SK-N-SH (cell line): ENCODE results near the gene RPP21. TPM values are rescaled to one million over a fixed set of nuclear protein-coding genes. Genes with fewer than 3 reads are reported as not detected.
A peak's percentile ranks its signal among the peaks of the same experiment; 100 is the strongest.

ENCODE experiments used
- CTCF ChIA-PET: fragments of 300-600, 350-600 bp; formaldehyde crosslinking; extraction: SDS; loops from one replicate; lab custom pipeline; 2021; lab: Yijun Ruan, JAX
- POLR2A ChIA-PET: fragments of 350-600 bp; sonication (Branson Sonifier 250); formaldehyde crosslinking; extraction: SDS; loops from one replicate; lab custom pipeline; 2020; ENCODE audit warnings: antibody characterized with exemption, inconsistent platforms; lab: Yijun Ruan, JAX
- DNase-seq: peaks from one replicate; pipeline ENCODE4 v3.0.0; 2012
- H2AFZ ChIP-seq: fragments of 200-600 bp; sonication (generic); 2 replicates; pipeline ENCODE4 v1.8.1; 2016; ENCODE audit warnings: antibody characterized with exemption, mild to moderate bottlenecking, low read depth
- H3F3A ChIP-seq: fragments of 200-600 bp; sonication (generic); replicated peaks from 2 replicates; pipeline ENCODE3; 2016; ENCODE audit warnings: antibody characterized with exemption, mild to moderate bottlenecking; ENCODE audit not compliant: insufficient read depth
- H3K27ac ChIP-seq, 2 experiments: fragments of 200-500 bp in 1 of 2; fragments of 200-600 bp in 1 of 2; sonication (Bioruptor generic) in 1 of 2; sonication (generic), shearing (Covaris generic) in 1 of 2; 2 replicates each; pipeline versions ENCODE4 v1.5.1 to v1.6.1; 2014 to 2016; ENCODE audit warnings: low read depth in 2 of 2, inconsistent platforms in 1 of 2, low read length in 1 of 2, mild to moderate bottlenecking in 1 of 2, mixed read lengths in 1 of 2
- H3K27me3 ChIP-seq: fragments of 200-600 bp; sonication (generic), shearing (Covaris generic); 2 replicates; pipeline ENCODE4 v1.6.1; 2016; ENCODE audit warnings: mixed run types; ENCODE audit not compliant: insufficient read depth
- H3K36me3 ChIP-seq, 2 experiments: fragments of 200-500 bp in 1 of 2; fragments of 200-600 bp in 1 of 2; sonication (Bioruptor generic) in 1 of 2; sonication (generic) in 1 of 2; replicated peaks in 1 of 2; 2 replicates each; pipeline versions ENCODE3 to v1.5.1; 2014 to 2016; ENCODE audit warnings: low read length in 1 of 2, mild to moderate bottlenecking in 1 of 2; ENCODE audit not compliant: insufficient read depth in 2 of 2, control insufficient read depth in 1 of 2
- H3K4me1 ChIP-seq, 2 experiments: fragments of 200-500 bp in 1 of 2; fragments of 200-600 bp in 1 of 2; sonication (Bioruptor generic) in 1 of 2; sonication (generic), shearing (Covaris generic) in 1 of 2; 2 replicates each; pipeline versions ENCODE4 v1.5.1 to v1.6.1; 2014 to 2016; ENCODE audit warnings: low read depth in 1 of 2, low read length in 1 of 2, mixed run types in 1 of 2; ENCODE audit not compliant: insufficient read depth in 2 of 2, control insufficient read depth in 1 of 2
- H3K4me2 ChIP-seq: fragments of 200-600 bp; sonication (generic), shearing (Covaris generic); 2 replicates; pipeline ENCODE4 v1.6.1; 2017; ENCODE audit warnings: mixed run types
- H3K4me3 ChIP-seq, 2 experiments: fragments of 200-500 bp in 1 of 2; fragments of 200-600 bp in 1 of 2; sonication (Bioruptor generic) in 1 of 2; sonication (generic), shearing (Covaris generic) in 1 of 2; 2 replicates each; pipeline versions ENCODE4 v1.5.1 to v1.8.1; 2014 to 2016; ENCODE audit warnings: low read depth in 2 of 2, inconsistent platforms in 1 of 2, low read length in 1 of 2, mild to moderate bottlenecking in 1 of 2, mixed read lengths in 1 of 2, moderate library complexity in 1 of 2
- H3K79me2 ChIP-seq: fragments of 200-600 bp; sonication (generic); 2 replicates; pipeline ENCODE4 v1.8.1; 2017; ENCODE audit warnings: mild to moderate bottlenecking; ENCODE audit not compliant: insufficient read depth
- H3K9ac ChIP-seq: fragments of 200-600 bp; sonication (generic); 2 replicates; pipeline ENCODE4 v1.6.1; 2017; ENCODE audit warnings: mixed run types
- H3K9me2 ChIP-seq: fragments of 200-600 bp; sonication (generic); 2 replicates; pipeline ENCODE4 v1.6.1; 2017; ENCODE audit warnings: mixed run types
- H3K9me3 ChIP-seq: fragments of 200-600 bp; sonication (generic); 2 replicates; pipeline ENCODE4 v1.6.1; 2017; ENCODE audit warnings: mixed run types, mild to moderate bottlenecking, moderate library complexity
- H4K20me1 ChIP-seq: fragments of 200-600 bp; sonication (generic); 2 replicates; pipeline ENCODE4 v1.6.1; 2017; ENCODE audit warnings: mild to moderate bottlenecking, mixed run types; ENCODE audit not compliant: insufficient read depth
- CHD2 ChIP-seq: fragments of 150-350 bp; IDR thresholded peaks from 2 replicates; pipeline ENCODE4 v1.6.1; 2018; ENCODE audit warnings: low read length; ENCODE audit not compliant: partially characterized antibody
- EP300 ChIP-seq, 2 experiments: IDR thresholded peaks; 2 replicates each; pipeline versions ENCODE4 v1.4.0 to v1.6.1; 2012; ENCODE audit warnings: borderline replicate concordance in 1 of 2, low read depth in 1 of 2, low read length in 1 of 2
- JUND ChIP-seq: IDR thresholded peaks from 2 replicates; pipeline ENCODE4 v1.4.0; 2012
- NRF1 ChIP-seq: IDR thresholded peaks from 2 replicates; pipeline ENCODE4 v1.6.1; 2012; ENCODE audit warnings: low read depth, mild to moderate bottlenecking, low read length
- POLR2AphosphoS5 ChIP-seq: IDR thresholded peaks from 2 replicates; pipeline ENCODE4 v1.6.1; 2012; ENCODE audit warnings: low read depth, low read length
- RCOR1 ChIP-seq: fragments of 150-350 bp; IDR thresholded peaks from 2 replicates; pipeline ENCODE4 v1.6.1; 2017; ENCODE audit warnings: antibody characterized with exemption, low read length
- RXRA ChIP-seq: IDR thresholded peaks from 2 replicates; pipeline ENCODE4 v1.4.0; 2012; ENCODE audit warnings: low read depth, mild to moderate bottlenecking, borderline replicate concordance
- SMC3 ChIP-seq: IDR thresholded peaks from 2 replicates; pipeline ENCODE4 v1.6.1; 2012; ENCODE audit warnings: low read depth, low read length, improper control_type of control experiment
- TAF1 ChIP-seq: IDR thresholded peaks from 2 replicates; pipeline ENCODE4 v1.6.1; 2012; ENCODE audit warnings: low read depth, mild to moderate bottlenecking, low read length, moderate library complexity, borderline replicate concordance
- TCF12 ChIP-seq: IDR thresholded peaks from 2 replicates; pipeline ENCODE4 v1.4.0; 2012
- TEAD4 ChIP-seq: IDR thresholded peaks from 2 replicates; pipeline ENCODE4 v1.4.0; 2012; ENCODE audit warnings: mild to moderate bottlenecking, borderline replicate concordance; ENCODE audit not compliant: insufficient read depth
- USF1 ChIP-seq: IDR thresholded peaks from 2 replicates; pipeline ENCODE4 v1.4.0; 2012; ENCODE audit warnings: low read depth, borderline replicate concordance
- WGBS: methylation state at CpG from one replicate; pipeline ENCODE4 v1.1.6; 2017; ENCODE audit warnings: low lambda C conversion rate; 5-methylcytosine and 5-hydroxymethylcytosine counted together
- polyA plus RNA-seq, 3 experiments: library from polyadenylated mRNA; depleted of rRNA; stranded (reverse); fragments of >200 nt; gene quantifications; 2 replicates each; pipeline ENCODE4 v1.2.3, GENCODE V29; 2012
- TF ChIP-seq, protein P1 (sequence below): fragments of 150-350 bp; IDR thresholded peaks from 2 replicates; pipeline ENCODE4 v1.6.1; 2017; ENCODE audit warnings: antibody characterized with exemption, low read length, low read depth, borderline replicate concordance

The RPP21 gene
- polyA plus RNA-seq, 1 of the 3 experiments (the other 2 are of a cell fraction) = 108 TPM

DNA sequence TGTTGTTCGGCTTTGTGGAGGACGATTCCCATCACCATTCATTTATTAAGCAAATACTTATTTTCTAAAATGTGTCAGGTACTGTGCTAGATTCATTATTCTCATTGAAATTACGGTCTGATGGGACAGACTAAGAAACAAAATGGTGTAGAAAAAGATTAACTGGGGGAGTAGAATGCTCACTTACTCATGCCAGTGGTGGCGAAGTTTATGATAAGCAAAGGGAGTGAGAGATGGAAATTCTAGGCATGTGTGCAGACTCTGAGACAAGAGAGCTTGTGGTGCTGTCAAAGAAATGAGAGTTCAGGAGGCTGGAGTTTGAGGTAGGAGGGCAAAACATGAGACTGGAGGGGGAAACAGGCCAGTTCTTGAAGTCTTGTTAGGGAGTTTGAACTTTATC, 896 bp downstream of the RPP21 start:
- peak overlapping the region; percentile 87 for H3K9ac ChIP-seq
- no peaks in the 10 kb centered on the region for H3K9me2 ChIP-seq
- no peaks in the 10 kb centered on the region for H4K20me1 ChIP-seq
- ChIA-PET POLR2A (no interaction called here), CTCF (interaction anchor here (1.0 to 2.4 kb wide), 3 partner anchors 12 to 196 kb away, joined by 3 to 8 read pairs (median 4); no protein-coding TSS in a partner anchor)
- H3K4me3 ChIP-seq = peak overlapping the region; percentile 90 to 91
- no peaks in the 10 kb centered on the region for H3K9me3 ChIP-seq
- peaks cover 7% of the 10 kb centered on the region; the same call in 1 of the 2 replicates for H3K79me2 ChIP-seq
- peak overlapping the region; percentile 84 for H2AFZ ChIP-seq
- no peaks in the 10 kb centered on the region for H3K27me3 ChIP-seq
- H3F3A ChIP-seq = no peaks in the 10 kb centered on the region
- DNase-seq = no peak
- peaks cover 0 to 19% of the 10 kb centered on the region in 2 experiments for H3K36me3 ChIP-seq
- peaks cover 3 to 11% of the 10 kb centered on the region in 2 experiments; a peak in 3 of 4 replicates for H3K4me1 ChIP-seq
- TF ChIP-seq EP300 (IDR thresholded peaks at IDR 0.05; ENCODE audit: borderline replicate concordance in 1 of 2, low read depth in 1 of 2, low read length in 1 of 2) (no peak), JUND (no peak), RXRA (no peak), USF1 (no peak), SMC3 (no peak), TCF12 (no peak), TAF1 (no peak), POLR2AphosphoS5 (no peak), RCOR1 (no peak)
- TF ChIP-seq, protein P1, sequence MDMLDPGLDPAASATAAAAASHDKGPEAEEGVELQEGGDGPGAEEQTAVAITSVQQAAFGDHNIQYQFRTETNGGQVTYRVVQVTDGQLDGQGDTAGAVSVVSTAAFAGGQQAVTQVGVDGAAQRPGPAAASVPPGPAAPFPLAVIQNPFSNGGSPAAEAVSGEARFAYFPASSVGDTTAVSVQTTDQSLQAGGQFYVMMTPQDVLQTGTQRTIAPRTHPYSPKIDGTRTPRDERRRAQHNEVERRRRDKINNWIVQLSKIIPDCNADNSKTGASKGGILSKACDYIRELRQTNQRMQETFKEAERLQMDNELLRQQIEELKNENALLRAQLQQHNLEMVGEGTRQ = no peak
- peak overlapping the region; percentile 84 for H3K4me2 ChIP-seq
- 39% methylated on average over 4 of the region's 4 CpGs for WGBS
- no peak overlapping the region for H3K27ac ChIP-seq

DNA sequence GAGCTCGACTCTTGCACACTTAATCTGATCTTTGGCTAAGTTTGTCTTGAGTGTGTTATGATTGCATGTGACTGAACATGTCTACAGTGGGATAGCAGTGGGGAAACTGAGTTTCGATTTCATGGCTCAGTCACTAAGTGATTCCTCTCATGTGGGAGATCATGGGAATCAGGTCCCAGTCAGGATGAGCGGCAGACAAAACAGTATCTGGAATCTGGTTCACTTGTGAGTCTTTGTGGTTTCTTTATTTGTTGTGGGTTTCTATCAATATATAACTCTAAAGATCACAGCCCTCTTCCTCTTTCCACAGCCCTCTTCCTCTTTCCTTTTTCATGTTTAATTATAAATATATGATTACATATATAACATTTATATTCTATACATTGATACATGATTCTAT, 4.0 kb downstream of the RPP21 start:
- no peak for TF ChIP-seq TEAD4
- no peak for TF ChIP-seq SMC3
- no peak for TF ChIP-seq CHD2
- TF ChIP-seq USF1 = no peak
- TF ChIP-seq TCF12 = no peak
- TF ChIP-seq NRF1 = no peak
- TF ChIP-seq, all 33 proteins: peak for 0
- WGBS = 75% methylated on average over 3 of the region's 3 CpGs

More for the DNA sequence above, 4.0 kb downstream of the RPP21 start:
- H3K36me3 ChIP-seq = peaks cover 0 to 11% of the 10 kb centered on the region in 2 experiments
- H4K20me1 ChIP-seq = no peaks in the 10 kb centered on the region
- ChIA-PET POLR2A (no interaction called here), CTCF (interaction anchor here (0.9 kb wide), 1 partner anchor 111 kb away, joined by 3 read pairs; no protein-coding TSS in a partner anchor)
- no peak overlapping the region for H2AFZ ChIP-seq
- no peaks in the 10 kb centered on the region for H3K9me3 ChIP-seq
- no peaks in the 10 kb centered on the region for H3F3A ChIP-seq
- H3K4me2 ChIP-seq = no peak overlapping the region
- peaks cover 7% of the 10 kb centered on the region; the same call in 1 of the 2 replicates for H3K79me2 ChIP-seq
- no peak overlapping the region for H3K9ac ChIP-seq
- H3K9me2 ChIP-seq = no peaks in the 10 kb centered on the region
- DNase-seq = no peak
- H3K27me3 ChIP-seq = no peaks in the 10 kb centered on the region
- H3K4me3 ChIP-seq = no peak overlapping the region
- H3K27ac ChIP-seq = no peak overlapping the region
- H3K4me1 ChIP-seq = peaks cover 3 to 11% of the 10 kb centered on the region in 2 experiments; a peak in 3 of 4 replicates
